ENCODE data around the gene PGRMC2.

The PGRMC2 gene

DNA sequence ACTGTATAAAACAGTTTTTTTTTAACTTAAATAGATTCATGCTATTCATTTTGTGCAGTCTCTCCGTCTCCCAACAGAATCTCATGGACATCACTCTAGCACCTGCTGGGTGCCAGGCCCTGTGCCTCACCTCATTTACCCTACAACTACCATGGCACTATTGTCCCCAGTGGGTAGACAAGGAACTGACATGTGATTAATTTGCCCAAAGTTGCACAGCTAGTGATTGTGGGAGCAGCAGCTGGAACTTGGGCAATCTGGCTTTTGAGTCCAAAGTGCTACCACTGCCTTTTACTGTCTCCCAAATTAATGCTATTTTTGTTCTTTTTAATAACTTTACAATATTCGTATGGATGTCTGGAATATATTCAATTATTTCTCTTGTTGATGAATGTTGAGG is 11.2 kb upstream of the PGRMC2 start:
- no peak for DNase-seq (ENCODE audit: low read depth)

DNA sequence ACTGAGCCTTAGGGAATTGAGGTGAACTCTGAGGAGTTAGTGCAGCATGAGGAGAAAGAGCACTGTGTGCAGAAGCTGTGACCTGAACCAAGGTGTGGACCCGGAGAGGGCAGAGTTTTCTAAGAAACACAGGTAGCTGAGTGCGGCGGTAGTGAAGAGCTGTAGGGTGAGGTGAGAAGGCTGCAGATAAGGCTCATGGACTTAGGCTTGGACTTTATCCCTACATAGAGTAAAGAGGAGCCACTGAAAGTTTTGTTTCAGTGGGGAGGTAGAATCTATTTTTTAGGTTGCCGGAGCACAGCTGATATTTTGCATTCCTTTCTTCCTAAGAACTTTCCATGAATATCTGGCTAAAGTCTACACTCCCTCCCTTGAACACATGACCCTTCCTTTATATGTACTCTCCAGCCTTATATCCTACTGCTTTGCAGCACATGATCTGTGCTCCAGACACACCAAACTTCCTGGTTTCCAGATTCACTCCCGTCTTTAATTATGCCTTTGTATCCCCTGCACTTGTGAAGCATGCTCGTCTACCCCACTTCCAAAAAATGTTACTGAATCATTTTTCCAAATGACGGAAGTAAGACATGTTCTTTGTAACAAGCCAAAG is 10.6 kb upstream of the PGRMC2 start:
- DNase-seq (ENCODE audit: low read depth) = no peak

DNA sequence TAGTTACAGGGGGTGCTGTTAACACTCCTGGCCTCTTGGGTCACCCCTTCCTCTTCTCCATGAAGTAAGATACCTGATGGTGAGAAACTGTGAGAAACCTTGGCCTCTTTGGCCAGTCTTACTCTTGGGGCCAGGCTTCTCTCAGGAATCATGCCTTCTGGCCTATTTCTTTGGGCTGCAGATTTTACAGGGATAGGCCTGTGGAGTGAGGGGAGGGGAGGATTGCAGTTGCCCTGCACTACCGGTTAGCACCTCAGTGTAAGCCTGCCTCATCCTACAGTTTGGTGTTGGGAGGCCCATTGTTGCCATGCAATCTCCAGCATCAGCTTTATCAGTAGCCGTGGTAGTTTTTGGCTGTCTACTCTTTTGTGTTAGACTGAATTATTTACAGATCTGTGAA is 7.6 kb upstream of the PGRMC2 start:
- DNase-seq (ENCODE audit: low read depth) = no peak

DNA sequence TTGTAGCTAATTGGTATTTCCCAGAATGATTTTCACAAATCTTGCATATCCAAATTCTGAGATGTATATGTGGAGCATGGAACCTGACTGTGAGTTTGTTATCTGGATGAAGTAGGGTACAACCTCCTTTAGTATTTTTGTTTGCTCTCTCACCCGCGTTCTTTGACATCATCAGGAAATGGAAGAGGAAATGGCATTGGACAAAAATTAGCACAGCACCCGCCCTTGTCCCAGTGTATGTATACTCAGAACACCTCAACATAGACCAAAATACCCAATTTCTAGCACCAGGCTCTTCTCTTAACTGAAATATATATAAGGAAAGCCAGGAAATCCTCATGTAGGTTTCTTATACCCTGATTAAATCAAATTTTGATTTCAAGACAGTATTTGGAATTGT is 6.9 kb upstream of the PGRMC2 start:
- DNase-seq (ENCODE audit: low read depth) = no peak

DNA sequence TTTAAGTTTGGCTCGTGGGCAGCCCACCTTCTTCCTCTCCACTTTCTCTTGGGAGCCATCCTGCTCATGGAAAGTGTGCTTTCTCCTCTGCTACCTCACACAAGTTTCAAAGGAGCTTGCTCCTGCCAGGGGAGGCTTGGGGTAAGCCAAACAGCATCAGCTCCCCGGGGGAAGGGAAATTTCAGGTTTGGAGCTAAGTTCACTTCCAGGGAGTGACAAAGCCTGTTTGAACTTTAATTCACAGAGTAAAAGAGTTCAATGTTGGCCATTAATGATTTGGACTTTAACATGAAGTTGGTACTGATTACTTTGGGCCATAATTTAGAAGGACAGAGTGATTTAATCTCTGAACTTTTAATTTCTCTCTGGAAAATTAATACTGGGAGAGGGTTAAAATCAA is 4.7 kb upstream of the PGRMC2 start:
- DNase-seq (ENCODE audit: low read depth) = no peak

DNA sequence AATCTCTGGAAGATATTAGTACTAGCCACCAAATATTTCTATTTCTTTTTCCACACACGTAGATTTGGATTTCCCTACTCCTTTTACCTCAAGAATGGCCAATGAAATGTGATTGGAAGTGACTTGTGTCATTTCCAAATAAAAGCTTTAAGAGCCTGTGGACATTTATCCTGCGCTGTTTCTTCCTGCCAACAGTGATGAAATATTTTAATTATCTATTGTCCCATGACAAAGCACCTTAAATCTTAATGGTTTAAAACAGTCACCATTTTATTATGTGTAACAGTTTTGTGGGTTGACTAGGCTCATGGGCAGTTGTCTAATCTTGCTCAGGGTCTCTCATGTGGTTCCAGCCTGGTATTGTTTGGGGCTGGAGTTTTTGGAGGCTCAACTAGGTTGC is 3.5 kb upstream of the PGRMC2 start:
- DNase-seq (ENCODE audit: low read depth) = no peak

DNA sequence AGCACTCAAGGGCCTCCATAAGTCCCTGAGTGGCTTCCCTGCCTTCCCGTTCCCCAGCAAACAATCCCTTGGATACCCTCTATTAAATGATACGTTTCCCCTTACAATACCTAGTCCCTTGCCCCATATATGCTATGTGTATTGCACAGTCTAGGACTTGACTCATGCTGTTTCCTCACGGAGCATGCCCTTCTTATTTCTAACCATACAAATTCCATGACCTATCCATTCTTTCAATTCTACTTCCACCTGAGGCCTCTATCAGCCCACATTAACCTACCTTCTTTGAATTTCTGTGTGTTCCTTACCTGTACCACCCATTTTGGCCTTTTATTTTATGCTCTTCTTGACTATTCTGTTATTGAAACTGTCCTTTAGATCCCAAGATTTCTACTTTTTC is 2.9 kb upstream of the PGRMC2 start:
- DNase-seq (ENCODE audit: low read depth) = no peak

DNA sequence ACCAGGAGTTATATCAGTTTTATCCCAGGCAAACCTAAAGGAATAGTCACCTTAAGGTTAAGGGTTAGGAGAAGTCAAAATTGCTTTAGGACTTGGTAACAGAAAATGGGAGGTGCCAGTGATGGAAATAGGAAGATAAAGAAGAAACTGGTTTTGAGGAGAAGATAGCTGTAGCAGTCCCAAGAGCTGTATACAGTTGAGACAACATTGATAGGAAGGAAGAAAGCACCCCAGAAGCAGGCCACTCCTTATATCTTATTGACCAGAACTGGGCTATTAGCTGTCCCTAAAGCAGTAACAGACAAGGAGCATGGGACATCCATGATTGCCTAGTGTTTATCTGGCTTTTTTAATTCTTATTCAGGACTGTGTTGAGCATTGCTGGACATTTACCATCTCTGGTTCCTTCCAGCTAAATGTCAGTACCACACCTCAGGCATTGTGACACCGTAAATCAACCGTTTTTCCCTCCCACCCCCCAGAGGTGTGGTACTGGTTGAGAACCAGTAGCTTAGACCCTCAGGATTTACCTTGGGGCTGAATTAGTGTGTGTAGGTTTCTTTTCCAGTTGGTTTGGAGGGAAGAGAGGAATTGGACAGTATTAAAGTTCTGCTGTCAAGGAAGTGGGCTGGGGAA is 2.0 kb upstream of the PGRMC2 start:
- no peak for DNase-seq (ENCODE audit: low read depth)

DNA sequence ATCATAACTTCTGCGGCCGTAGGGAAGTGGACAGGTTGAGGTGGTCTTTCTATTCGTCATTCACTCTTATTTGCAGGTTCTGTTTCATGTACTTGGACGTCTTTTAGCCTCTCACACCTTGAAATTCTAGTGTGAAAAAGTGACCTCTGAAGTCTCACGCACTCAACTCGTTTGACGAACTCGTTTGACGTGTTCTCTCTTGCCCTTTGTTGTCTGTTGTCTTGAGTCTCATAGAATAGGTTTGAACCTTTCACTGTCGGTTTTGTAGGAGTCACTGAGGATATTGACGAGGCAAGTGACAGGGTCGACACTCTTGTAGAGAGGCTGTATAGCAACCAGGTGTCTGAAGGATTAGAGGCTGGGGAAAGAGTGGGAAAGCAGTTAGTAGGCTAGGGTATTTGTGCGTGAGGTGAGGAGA is 1.1 kb upstream of the PGRMC2 start:
- DNase-seq (ENCODE audit: low read depth) = peak; percentile 39

DNA sequence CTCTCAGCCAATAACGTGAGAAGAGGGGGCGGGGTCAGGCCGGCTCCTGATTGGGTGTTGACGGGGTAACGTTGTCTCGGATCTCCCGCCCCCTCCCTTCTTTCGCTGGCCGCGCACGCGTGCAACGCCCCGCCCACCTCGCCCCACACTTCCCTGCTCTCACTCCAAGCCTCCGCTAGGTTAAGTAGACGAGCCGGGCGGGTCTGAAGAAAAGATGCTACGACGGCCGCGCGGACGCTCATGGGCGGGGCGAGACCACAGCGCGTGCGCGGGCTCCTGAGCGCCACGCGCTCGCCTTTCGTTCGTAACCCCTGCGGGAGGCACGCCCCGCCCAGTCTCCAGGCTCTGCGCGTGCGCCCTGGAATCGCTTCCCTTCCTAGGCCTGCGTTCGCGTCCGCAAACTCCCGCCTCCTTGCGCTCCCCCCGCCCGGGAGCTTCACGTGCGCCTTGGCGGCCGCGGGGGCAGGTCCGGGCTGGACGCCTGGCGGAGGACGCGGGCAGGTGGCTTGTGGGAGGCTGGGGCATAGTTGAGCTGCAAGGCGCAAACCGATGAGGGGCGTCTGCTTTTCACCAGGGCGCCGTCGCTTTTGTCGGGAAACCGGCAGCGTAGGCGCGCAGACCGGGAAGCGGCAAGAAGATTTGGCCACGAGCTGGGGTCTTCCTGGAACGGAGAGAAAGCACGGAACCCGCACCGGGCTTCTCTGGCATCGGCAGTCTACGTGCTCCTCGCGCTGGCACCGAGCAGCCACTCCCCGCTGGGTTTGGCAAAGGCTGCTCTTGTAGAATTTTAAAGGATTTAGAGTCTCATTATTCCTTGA is 467 bp upstream of the PGRMC2 start:
- peak; percentile 100 for DNase-seq (ENCODE audit: low read depth)

DNA sequence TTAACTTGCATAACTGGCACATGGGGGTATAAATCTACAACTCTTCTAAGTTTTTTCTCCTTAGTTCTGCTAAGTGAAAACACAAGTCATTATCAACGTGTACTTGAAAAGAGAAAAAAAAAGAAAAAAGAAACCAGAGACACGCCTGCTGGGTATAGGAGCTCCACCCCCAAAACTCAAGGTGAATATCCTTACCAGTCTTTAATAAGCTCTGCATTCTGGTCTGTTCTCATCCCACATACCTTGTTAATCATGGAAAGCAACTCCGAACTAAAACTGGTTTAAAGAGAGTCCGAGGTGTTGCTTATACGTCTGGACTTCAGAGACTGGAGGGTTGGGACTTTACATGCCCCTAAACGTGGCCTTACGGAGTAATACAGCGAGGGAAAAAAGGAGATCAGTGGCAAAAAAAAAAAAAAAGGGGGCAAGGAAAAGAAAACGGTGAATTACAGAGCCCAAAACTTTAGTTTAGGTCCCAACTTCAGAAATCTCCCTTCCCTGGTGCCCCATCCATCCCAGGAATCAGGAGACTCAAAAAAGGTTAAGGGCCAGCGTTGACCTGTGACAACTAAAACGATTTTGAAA is 1.0 kb downstream of the PGRMC2 start:
- no peak for DNase-seq (ENCODE audit: low read depth)

DNA sequence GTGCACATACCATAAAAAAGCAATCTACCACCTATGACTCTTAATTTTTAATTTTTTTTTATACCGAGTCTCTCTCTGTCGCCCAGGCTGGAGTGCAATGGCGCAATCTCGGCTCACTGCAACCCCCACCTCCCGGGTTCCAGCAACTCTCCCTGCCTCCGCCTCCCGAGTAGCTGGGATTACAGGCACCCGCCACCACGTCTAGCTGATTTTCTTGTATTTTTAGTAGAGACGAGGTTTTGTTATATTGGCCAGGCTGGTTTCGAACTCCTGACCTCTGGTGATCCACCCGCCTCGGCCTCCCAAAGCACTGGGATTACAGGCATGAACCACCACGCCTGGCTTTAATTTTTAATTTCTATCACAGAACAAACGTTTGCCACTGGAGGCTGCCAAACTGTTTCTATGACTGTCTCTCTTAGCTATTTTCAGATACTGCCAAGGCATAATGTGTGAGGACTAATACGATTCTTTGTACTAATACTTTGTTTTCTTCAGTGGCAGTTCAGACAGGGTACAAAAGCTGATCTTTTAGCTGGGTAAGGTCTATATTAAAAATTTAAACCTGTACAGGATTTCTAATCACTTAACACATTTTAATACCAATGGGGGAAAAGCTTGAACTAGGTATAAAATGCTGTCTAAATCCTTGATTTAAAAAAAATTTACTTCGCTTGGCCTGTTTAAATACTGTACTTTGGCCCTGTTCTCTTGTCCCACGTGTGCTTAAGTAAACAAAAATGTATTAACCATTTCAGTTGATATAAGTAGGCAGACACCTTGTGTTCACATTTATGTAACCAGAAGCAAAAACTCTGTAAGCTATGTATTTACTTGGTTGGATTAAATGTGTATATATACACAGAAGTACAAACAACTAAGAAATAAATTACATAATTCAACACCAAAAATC is 2.3 kb downstream of the PGRMC2 start:
- DNase-seq (ENCODE audit: low read depth) = no peak

DNA sequence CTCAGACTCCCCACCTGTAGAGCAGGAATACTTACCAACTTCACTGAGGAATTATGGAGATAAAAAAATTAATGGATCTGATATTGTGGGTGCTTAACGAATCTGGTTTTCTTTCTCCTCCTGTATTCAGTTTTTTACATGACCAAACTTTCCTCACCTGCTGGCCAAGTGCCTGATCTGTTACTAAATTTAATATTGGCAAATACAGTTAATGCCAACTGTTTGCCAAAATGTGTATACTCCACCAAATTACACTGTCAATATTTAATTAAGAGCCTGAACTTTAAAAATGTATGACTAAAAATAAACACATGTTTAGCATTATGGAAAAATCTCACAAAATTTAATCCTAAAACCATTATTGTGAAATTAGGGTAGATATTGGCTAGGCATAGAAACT is 3.3 kb downstream of the PGRMC2 start:
- DNase-seq (ENCODE audit: low read depth) = no peak

DNA sequence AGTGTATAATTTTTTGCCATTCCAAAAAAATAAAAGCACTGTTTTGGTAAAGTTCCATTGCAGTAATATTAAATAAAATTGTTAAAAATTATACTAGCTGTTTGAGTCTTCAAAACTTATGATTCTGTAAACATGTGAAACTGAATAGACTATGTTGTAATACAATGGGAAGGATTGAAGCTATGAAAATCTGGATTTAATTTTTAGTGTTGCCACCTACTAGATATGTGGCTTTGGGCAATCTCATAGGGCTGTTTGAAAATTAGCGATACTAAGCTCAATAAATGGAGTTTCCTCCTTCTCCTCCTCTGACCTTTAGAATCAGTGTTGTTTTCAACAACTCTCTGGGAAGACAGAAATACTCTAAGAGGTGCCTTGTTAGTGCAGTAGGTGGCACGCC is 4.5 kb downstream of the PGRMC2 start:
- no peak for DNase-seq (ENCODE audit: low read depth)

DNA sequence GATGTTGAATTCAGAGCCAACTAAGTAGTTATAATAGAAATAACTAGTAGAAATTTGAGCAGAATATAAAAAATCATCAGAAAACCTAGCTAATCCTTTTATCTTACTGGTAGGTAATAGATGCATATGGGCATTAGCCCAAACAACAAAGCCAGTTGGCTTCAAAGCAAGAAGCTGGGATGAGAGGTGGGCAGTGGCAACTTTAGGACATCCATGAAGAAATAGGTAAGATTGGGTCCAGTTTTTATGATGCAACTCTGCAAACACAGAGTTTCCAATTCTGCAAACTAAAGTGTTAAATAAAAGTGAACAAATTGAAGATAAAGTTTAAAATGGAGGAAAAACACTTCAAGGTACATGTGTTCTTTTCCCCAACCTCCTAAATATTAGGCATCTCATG is 5.1 kb downstream of the PGRMC2 start:
- no peak for DNase-seq (ENCODE audit: low read depth)

DNA sequence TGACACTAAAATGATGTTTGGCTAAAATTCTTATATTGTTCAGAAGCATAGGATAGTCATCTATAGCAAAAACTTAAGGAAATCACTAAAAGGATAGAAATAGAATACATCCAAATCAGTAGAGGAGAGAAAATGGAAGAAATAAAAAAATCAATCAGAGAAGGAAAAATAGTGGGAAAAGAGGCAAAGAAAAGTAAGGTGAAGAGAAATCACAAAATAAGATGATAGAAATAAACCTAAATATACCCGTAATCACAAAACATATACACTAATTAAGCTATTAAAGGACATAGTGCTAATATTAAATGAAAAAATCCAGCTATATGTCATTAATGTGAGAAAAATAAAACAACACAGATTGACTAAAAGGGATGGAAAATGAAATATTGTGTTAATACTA is 6.3 kb downstream of the PGRMC2 start:
- no peak for DNase-seq (ENCODE audit: low read depth)

DNA sequence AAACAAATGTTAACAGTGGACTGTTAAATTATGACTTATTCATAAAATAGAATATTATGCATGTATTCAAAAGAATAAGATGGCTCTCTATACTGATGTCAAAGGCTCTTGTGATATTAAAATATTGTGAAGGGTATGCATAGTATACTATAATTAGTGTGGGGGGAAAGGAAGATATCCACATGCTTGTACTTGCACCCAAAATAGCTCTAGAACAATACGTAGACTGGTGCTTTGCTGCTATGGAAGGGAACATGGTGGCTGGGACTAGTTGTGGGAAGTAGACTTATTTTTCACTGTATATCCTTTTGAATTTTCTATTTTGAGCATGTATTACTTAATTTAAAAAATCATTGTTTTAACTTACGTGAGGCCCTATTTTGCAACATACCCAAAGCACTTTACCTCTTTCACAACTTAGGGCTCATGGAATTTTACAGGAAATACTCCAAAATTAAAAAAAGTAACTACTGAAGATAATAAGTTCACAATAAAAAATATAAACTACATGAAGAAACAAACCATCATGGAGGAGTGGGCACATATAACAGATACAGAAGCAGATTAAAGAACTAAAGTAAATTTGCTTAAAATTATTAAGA is 7.9 kb downstream of the PGRMC2 start:
- DNase-seq (ENCODE audit: low read depth) = no peak

DNA sequence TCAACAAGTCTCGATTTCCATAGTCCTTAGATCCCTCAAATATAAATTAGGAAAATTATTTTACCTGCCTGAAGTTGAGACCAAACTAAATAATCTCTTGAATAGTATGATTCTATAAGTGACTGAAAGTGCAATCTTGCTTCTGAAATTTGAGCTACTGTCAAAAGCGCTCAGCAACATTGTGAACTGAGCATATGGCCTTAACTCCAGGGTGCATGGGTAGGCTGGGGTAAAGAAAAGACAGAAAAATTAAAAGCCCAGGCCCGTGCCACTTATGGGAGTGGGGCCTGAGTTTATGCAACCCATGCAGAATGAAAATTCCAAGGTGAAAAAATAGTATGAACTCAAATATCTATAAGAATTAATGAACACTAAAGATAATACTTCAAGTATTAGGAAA is 9.8 kb downstream of the PGRMC2 start:
- DNase-seq (ENCODE audit: low read depth) = no peak

DNA sequence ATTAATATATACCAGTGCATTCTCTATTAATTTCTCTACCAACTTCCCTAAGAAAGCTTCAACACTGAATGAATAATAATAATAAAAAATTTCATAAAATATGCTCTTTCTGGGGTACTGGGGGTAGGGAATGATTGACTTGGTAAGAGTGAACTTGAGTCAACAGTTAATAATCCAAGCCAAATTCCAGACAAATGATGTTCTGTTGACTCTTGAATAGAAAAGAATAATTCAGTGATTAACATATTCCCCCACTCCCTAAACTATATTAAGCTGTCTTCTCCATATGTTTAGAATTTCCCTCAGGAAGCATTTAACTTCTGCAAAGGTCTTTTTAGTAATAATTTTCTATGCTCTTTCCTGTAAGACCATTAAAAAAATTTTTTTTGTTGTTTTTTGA is 12.3 kb downstream of the PGRMC2 start:
- DNase-seq (ENCODE audit: low read depth) = no peak

DNA sequence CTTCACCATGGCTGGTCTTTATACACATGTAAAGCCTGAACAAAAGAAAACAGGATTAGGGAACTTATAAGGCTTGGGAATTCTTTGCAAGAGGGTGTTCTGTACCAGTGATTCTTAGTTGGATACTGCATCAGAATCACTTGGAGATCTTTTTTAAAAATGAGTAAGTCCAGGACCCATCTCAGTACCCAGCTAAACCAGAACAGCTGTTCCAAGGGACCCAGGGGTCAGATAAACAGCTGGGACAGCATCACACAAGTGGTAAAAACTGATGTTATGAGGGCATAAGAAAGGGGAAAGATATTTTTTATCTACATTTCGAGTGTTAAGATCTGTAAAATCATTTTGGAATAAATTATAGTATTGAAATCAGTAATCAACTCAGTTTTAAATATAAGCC is 16.1 kb downstream of the PGRMC2 start:
- no peak for DNase-seq (ENCODE audit: low read depth)

DNA sequence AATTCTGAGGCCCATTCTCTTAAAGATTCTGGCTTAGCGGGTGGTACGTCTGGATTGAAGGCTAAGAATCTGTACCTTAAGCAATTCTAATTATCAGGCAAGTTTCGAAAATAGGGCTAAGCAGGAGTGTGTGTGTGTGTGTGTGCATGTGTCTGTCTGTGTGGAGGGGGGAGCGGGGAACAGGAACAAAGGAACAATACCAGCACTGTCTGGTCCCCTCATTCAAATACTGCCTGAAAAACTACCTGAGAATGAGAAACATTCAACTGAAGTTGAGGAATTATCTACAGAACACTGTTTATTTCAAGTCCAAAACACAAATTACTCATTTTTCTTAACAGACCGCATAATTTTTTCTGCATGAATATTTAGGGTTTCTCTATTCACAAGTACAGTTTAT is 18.6 kb downstream of the PGRMC2 start:
- no peak for DNase-seq (ENCODE audit: low read depth)

DNA sequence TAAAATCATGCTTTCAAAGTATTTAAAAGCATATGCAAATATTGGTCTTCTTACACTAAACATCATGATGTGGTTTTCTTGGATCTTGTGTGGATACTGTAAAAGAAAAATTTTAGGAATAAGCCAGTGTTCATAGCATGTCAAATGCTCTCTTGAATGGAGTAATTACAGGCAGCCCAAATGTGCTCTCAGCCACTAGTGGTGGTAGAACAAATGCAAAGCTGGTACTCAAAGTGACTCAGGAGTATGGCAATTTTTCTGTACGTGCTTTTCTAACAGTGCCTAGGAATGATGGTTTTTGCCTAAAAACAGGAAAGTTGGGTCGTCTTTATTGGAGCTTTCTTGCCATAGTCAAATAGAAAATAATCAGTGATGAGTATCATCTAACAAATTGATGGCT is 19.9 kb downstream of the PGRMC2 start:
- DNase-seq (ENCODE audit: low read depth) = no peak

Data from T follicular helper cell (primary cell).